Stimulated activated effector memory CD8-positive, alpha-beta T cell treated with anti-CD3 and anti-CD28 coated beads, Interleukin-12 subunit alpha, Interleukin-12 subunit beta, amount 100 ng/mL, for 72 hours (primary cell): ENCODE measurements around the gene HYAL1.
A peak's percentile ranks its signal among the peaks of the same experiment; 100 is the strongest.
"Not testable (repeated sequence)": the region's sequence is repeated elsewhere in the genome, so short reads cannot be mapped to it uniquely, and the experiment has no call there.

ENCODE experiments used
- ATAC-seq: fragments of 150-1000 bp; cut with Tn5 transposase; 2 replicates; pipeline ENCODE4 v1.10.0; 2021
- DNase-seq, 2 donors: peaks; one replicate each; pipeline ENCODE4 v3.0.0; 2021 to 2022; ENCODE audit warnings: low spot score in 2 of 2
- H3K27ac Mint-ChIP-seq: one replicate; pipeline ENCODE4 v1.8.0; 2022; ENCODE audit warnings: mild to moderate bottlenecking, mixed read lengths
- H3K36me3 Mint-ChIP-seq: one replicate; pipeline ENCODE4 v1.8.0; 2022; ENCODE audit warnings: mild to moderate bottlenecking, mixed read lengths
- H3K4me1 Mint-ChIP-seq: one replicate; pipeline ENCODE4 v1.8.0; 2022; ENCODE audit warnings: mixed read lengths
- H3K4me3 Mint-ChIP-seq: one replicate; pipeline ENCODE4 v1.8.0; 2022; ENCODE audit warnings: mild to moderate bottlenecking, mixed read lengths
- H3K9me3 Mint-ChIP-seq: one replicate; pipeline ENCODE4 v1.8.0; 2022; ENCODE audit warnings: mixed read lengths

Gene HYAL1

DNA sequence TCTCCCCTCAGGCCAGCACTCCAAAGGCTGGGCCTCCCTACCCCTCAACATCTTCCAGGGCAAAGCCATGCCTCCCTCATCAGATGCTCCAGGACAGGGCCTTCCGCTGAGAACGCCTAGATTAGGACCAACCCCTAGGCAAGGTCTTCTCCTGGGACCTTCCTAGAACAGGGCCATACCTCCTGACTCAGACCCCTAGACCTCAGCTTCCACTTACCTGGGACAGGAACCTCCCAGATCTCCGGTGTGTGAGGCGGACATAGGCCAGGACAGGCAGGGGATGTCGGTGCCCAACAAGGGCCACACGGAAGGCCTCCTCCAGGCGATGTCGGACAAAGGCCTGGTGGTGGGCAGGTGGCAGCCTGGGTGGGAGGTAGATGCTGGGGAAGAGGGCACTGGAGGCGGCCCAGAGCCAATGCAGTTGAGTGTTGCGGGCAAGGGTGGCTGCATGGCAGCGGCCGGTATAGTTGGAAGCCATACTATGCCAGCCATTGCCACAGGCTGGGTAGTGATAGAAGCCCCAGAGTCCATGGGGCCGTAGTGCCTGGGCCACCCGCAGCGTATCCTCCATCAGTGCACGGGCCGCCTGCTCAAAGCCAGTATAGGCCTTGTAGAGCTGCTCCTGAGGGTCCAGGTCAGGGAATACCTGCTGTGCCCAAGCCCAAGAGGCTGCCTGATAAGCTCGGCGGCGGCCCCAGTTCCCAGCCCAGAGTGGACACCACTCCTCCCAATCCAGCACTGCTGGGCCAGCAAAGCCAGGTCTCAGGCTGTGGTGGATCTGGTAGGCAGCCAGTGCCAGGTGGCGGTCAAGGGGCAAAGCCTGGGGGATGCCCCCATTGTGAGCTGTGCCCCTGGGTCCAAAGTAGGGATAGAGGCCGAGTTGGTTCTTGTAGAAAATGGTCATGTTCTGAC lies 8.6 kb downstream of the HYAL1 start:
- H3K9me3 Mint-ChIP-seq: no peaks in the 10 kb centered on the region
- H3K36me3 Mint-ChIP-seq: peaks cover 30% of the 10 kb centered on the region
- H3K4me1 Mint-ChIP-seq: peaks cover 42% of the 10 kb centered on the region
- H3K4me3 Mint-ChIP-seq: no peak overlapping the region
- no peak overlapping the region for H3K27ac Mint-ChIP-seq
- no peak for DNase-seq
- no peak for ATAC-seq

GRCh38 chr3:50294089-50294488 lies 9.3 kb downstream of the HYAL1 start:
- Mint-ChIP-seq H3K27ac (no peak overlapping the region), H3K4me1 (peaks cover 41% of the 10 kb centered on the region), H3K4me3 (no peak overlapping the region), H3K36me3 (peaks cover 34% of the 10 kb centered on the region), H3K9me3 (no peaks in the 10 kb centered on the region)
- ATAC-seq (no peak), DNase-seq (no peak)

DNA sequence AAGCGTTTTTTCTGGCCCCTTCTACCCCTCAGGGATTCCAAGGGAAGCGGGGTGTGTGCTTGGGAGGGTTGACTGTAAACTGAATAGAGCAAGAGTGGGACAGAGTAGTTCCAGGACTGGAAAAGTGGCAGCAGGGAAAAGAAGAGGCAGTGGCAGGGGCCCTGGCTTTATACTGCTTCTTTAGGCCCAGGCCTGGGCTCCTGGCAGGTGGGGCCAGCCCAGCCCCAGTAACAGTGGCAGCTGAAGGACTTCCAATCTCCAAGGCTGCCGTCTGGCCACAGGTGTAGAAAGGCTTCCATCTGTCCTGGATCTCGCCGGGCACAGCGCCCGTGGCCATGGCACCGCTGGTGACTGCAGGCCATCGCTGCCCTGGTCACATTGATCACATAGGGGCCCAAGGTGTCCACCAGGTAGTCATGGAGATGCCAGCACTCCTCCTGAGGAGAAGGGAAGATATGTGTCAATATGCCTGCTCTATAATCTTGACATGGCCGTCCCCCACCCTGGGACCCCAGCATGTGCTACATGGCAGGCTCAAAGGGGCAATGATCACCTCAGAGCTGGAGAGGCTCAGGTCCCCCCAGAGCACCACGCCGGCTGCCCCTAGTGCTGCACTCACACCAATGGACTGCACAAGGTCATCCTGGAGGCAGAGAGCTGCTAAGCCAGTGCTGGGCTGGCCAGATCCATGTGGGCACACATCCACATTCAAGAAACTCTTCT lies 10.1 kb downstream of the HYAL1 start:
- DNase-seq (no peak), ATAC-seq (no peak)
- no peaks in the 10 kb centered on the region for H3K9me3 Mint-ChIP-seq
- peaks cover 38% of the 10 kb centered on the region for H3K4me1 Mint-ChIP-seq
- peak overlapping the region; percentile 88 for H3K4me3 Mint-ChIP-seq
- H3K27ac Mint-ChIP-seq: peak overlapping the region; percentile 98
- peaks cover 39% of the 10 kb centered on the region for H3K36me3 Mint-ChIP-seq

- DNase-seq (peak; percentile 82 to 93), ATAC-seq (peak; percentile 98)
- Mint-ChIP-seq H3K4me1 (peaks cover 30% of the 10 kb centered on the region), H3K9me3 (no peaks in the 10 kb centered on the region), H3K27ac (peak within 1 kb of the TSS; percentile 98), H3K36me3 (peaks cover 47% of the 10 kb centered on the region), H3K4me3 (peak within 1 kb of the TSS; percentile 88)
Observed at GRCh38 chr3:50292159-50293078, 11.0 kb downstream of the HYAL1 start, which contains the start of gene IFRD2. TSS of gene IFRD2 (minus strand) at chr3:50292429. CDS start at chr3:50292274, 155 bp downstream.

GRCh38 chr3:50290161-50290641 lies 13.2 kb downstream of the HYAL1 start:
- ATAC-seq: no peak
- peak overlapping the region; percentile 88 for H3K4me3 Mint-ChIP-seq
- no peaks in the 10 kb centered on the region for H3K9me3 Mint-ChIP-seq
- peaks cover 57% of the 10 kb centered on the region for H3K36me3 Mint-ChIP-seq
- peaks cover 23% of the 10 kb centered on the region for H3K4me1 Mint-ChIP-seq
- no peak for DNase-seq
- no peak overlapping the region for H3K27ac Mint-ChIP-seq

GRCh38 chr3:50289130-50289529 lies 14.2 kb downstream of the HYAL1 start:
- no peak overlapping the region for H3K4me3 Mint-ChIP-seq
- no peak for DNase-seq
- H3K9me3 Mint-ChIP-seq: no peaks in the 10 kb centered on the region
- ATAC-seq: no peak
- H3K27ac Mint-ChIP-seq: no peak overlapping the region
- peaks cover 57% of the 10 kb centered on the region for H3K36me3 Mint-ChIP-seq
- H3K4me1 Mint-ChIP-seq: peaks cover 23% of the 10 kb centered on the region

- peaks cover 23% of the 10 kb centered on the region for H3K4me1 Mint-ChIP-seq
- H3K9me3 Mint-ChIP-seq: no peaks in the 10 kb centered on the region
- ATAC-seq: no peak
- DNase-seq: no peak
- H3K27ac Mint-ChIP-seq: no peak overlapping the region
- no peak overlapping the region for H3K4me3 Mint-ChIP-seq
- H3K36me3 Mint-ChIP-seq: peaks cover 57% of the 10 kb centered on the region
Observed at GRCh38 chr3:50288387-50289007, 14.9 kb downstream of the HYAL1 start.

- no peaks in the 10 kb centered on the region for H3K9me3 Mint-ChIP-seq
- peaks cover 52% of the 10 kb centered on the region for H3K36me3 Mint-ChIP-seq
- no peak for ATAC-seq
- no peak for DNase-seq
- peak overlapping the region; percentile 74 for H3K27ac Mint-ChIP-seq
- H3K4me1 Mint-ChIP-seq: peaks cover 14% of the 10 kb centered on the region
- H3K4me3 Mint-ChIP-seq: no peak overlapping the region
Observed at GRCh38 chr3:50287262-50287661, 16.1 kb downstream of the HYAL1 start.

- H3K4me1 Mint-ChIP-seq: peaks cover 12% of the 10 kb centered on the region
- no peaks in the 10 kb centered on the region for H3K9me3 Mint-ChIP-seq
- DNase-seq: no peak
- peak; percentile 12 for ATAC-seq
- H3K27ac Mint-ChIP-seq: peak overlapping the region; percentile 74
- no peak overlapping the region for H3K4me3 Mint-ChIP-seq
- peaks cover 46% of the 10 kb centered on the region for H3K36me3 Mint-ChIP-seq
Observed at GRCh38 chr3:50286322-50287227, 16.8 kb downstream of the HYAL1 start.

GRCh38 chr3:50284121-50284520 lies 19.3 kb downstream of the HYAL1 start:
- ATAC-seq, H3K27ac Mint-ChIP-seq: not testable (repeated sequence)

DNA sequence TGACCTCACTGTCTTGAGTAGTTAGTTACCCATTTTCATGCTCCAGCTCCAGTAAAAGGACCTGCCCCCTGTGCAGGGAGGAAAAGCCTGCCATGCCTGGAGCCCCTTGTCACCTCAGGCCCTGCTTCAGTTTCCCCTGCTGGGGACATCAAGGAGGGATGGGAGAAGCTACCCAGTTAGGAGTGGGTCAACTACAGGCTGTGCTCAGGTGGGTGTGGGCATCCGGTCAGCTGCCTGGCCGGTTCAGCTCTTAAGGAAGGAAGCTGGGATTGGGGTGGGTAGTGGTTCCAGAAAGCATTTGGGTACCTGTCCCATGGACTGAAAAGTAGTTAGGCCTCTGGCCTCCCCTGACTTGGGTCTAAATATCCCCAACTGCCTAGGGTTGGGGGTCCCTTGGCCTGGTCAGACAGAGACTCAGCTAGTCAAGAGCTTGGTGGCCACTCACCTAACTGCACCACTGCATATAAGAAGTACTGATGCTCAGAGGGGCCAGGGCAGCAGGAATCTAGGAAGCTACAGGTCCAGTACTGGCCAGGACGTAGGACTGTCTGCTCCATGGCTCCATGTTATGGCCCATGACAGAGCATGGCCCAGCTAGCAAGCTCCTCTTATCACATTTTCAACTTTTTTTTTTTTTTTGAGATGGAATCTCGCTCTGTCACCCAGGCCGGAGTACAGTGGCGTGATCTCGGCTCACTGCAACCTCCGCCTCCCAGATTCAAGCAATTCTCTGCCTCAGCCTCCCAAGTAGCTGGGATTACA lies 23.9 kb downstream of the HYAL1 start:
- DNase-seq (no peak), ATAC-seq (no peak)
- Mint-ChIP-seq H3K4me1 (peaks cover 18% of the 10 kb centered on the region), H3K36me3 (peaks cover under 1% of the 10 kb centered on the region), H3K9me3 (no peaks in the 10 kb centered on the region), H3K4me3 (no peak overlapping the region), H3K27ac (peak overlapping the region; percentile 18)

More at GRCh38 chr3:50284121-50284520, 19.3 kb downstream of the HYAL1 start:
- peaks cover 27% of the 10 kb centered on the region for H3K36me3 Mint-ChIP-seq
- DNase-seq, H3K9me3 Mint-ChIP-seq, H3K4me3 Mint-ChIP-seq, H3K4me1 Mint-ChIP-seq: not testable (repeated sequence)

- peaks cover 6% of the 10 kb centered on the region for H3K36me3 Mint-ChIP-seq
- H3K9me3 Mint-ChIP-seq: no peaks in the 10 kb centered on the region
- H3K27ac Mint-ChIP-seq: peak within 1 kb of the TSS; percentile 18
- ATAC-seq (no peak), DNase-seq (no peak)
- H3K4me1 Mint-ChIP-seq: peaks cover 24% of the 10 kb centered on the region
- H3K4me3 Mint-ChIP-seq: no peak within 1 kb of the TSS
Observed at GRCh38 chr3:50278880-50279224, 24.5 kb downstream of the HYAL1 start, which contains the start of gene LSMEM2. TSS of gene LSMEM2 (plus strand) at chr3:50279087. CDS start at chr3:50279114, 27 bp downstream.
